C4-2B (cell line): ENCODE results near the gene KLC1.
A peak's percentile ranks its signal among the peaks of the same experiment; 100 is the strongest.

ENCODE experiments used
- H3K27ac ChIP-seq: fragments of 450-650 bp; 2 replicates; pipeline ENCODE4 v1.5.1; 2017
- CTCF ChIP-seq: fragments of 450-650 bp; conservative IDR thresholded peaks from 2 replicates; pipeline ENCODE4 v1.5.1; 2017; ENCODE audit warnings: mild to moderate bottlenecking
- ZFX ChIP-seq: fragments of 450-650 bp; IDR thresholded peaks from 2 replicates; pipeline ENCODE4 v1.6.1; 2017

The KLC1 gene

GRCh38 chr14:103726474-103726873 lies 97.5 kb downstream of the KLC1 start:
- no peak for TF ChIP-seq ZFX
- TF ChIP-seq CTCF = no peak
- H3K27ac ChIP-seq = peak overlapping the region; percentile 96

- peak overlapping the region; percentile 96 for H3K27ac ChIP-seq
- TF ChIP-seq CTCF = no peak
- no peak for TF ChIP-seq ZFX
Measured at GRCh38 chr14:103727313-103727980, 98.4 kb downstream of the KLC1 start.

GRCh38 chr14:103728141-103728540 lies 99.1 kb downstream of the KLC1 start:
- TF ChIP-seq ZFX (no peak), CTCF (no peak)
- H3K27ac ChIP-seq = peak overlapping the region; percentile 96

GRCh38 chr14:103728721-103729120 lies 99.7 kb downstream of the KLC1 start:
- peak overlapping the region; percentile 96 for H3K27ac ChIP-seq
- TF ChIP-seq CTCF (peak; percentile 65), ZFX (no peak)

- TF ChIP-seq CTCF = no peak
- TF ChIP-seq ZFX = no peak
- peak overlapping the region; percentile 96 for H3K27ac ChIP-seq
Measured at GRCh38 chr14:103729496-103730448, 100.8 kb downstream of the KLC1 start.

GRCh38 chr14:103730490-103731035 lies 101.6 kb downstream of the KLC1 start:
- peak overlapping the region; percentile 96 for H3K27ac ChIP-seq
- TF ChIP-seq CTCF (no peak), ZFX (peak; percentile 29; the same call in 1 of the 2 replicates)

- TF ChIP-seq CTCF = no peak
- no peak for TF ChIP-seq ZFX
- peak overlapping the region; percentile 96 for H3K27ac ChIP-seq
Measured at GRCh38 chr14:103731481-103731880, 102.5 kb downstream of the KLC1 start.
